ENCODE measurements around the gene KLC1. TPM values are rescaled to one million over a fixed set of nuclear protein-coding genes. Genes with fewer than 3 reads are reported as not detected.
A peak's percentile ranks its signal among the peaks of the same experiment; 100 is the strongest.

The KLC1 gene
- total RNA-seq, 1 donor, result 237 TPM

DNA sequence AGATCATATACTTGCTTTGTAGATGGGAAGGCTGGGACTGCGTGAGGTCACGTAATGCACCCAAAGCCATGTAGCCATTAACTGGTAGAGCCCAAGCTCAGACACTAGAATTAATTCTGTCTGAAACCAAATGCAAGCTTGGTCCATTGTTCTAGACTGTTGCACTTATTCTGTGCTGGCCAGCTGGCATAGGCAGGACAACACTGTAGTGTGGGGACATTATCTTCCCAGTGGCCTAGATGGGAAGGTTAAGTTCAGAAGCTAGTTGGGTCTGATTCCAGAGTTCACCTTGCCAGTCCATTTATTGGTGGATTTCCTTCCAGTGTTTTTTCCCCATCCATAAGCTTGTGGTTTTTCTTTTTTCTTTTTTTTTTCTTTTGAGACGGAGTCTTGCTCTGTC, 39.1 kb downstream of the KLC1 start:
- no peak for DNase-seq (ENCODE audit: low read depth)
- H3K4me3 ChIP-seq (ENCODE audit: low read depth, low read length), result no peak overlapping the region
- TF ChIP-seq, protein P1, sequence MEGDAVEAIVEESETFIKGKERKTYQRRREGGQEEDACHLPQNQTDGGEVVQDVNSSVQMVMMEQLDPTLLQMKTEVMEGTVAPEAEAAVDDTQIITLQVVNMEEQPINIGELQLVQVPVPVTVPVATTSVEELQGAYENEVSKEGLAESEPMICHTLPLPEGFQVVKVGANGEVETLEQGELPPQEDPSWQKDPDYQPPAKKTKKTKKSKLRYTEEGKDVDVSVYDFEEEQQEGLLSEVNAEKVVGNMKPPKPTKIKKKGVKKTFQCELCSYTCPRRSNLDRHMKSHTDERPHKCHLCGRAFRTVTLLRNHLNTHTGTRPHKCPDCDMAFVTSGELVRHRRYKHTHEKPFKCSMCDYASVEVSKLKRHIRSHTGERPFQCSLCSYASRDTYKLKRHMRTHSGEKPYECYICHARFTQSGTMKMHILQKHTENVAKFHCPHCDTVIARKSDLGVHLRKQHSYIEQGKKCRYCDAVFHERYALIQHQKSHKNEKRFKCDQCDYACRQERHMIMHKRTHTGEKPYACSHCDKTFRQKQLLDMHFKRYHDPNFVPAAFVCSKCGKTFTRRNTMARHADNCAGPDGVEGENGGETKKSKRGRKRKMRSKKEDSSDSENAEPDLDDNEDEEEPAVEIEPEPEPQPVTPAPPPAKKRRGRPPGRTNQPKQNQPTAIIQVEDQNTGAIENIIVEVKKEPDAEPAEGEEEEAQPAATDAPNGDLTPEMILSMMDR (IDR thresholded peaks at IDR 0.05; ENCODE audit: insufficient read depth, low read depth, low read length), result no peak

GRCh38 chr14:103669370-103669769, 40.4 kb downstream of the KLC1 start:
- no peak for DNase-seq (ENCODE audit: low read depth)
- no peak overlapping the region for H3K4me3 ChIP-seq (ENCODE audit: low read depth, low read length)
- TF ChIP-seq, protein P1 (IDR thresholded peaks at IDR 0.05; ENCODE audit: insufficient read depth, low read depth, low read length), result no peak

DNA sequence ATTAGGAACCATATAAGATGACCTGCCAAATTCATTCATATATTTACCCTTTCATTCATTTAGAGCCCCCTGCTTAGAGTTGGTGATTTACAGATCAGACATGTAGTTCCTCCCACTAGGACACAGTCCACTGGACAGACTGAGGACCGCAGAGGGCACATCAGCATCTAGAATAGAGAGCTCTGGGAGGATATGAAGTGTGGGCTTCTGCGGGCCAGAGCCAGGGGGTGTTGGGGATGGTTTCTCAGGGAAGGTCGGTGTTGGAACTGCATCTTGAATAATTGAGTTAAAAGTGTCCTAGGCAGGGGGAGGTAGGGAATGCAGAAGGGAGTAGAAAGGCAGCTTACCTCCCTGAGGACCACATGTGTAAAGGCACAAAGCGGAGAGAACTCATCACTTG, 42.9 kb downstream of the KLC1 start:
- no peak overlapping the region for H3K4me3 ChIP-seq (ENCODE audit: low read depth, low read length)
- no peak for DNase-seq (ENCODE audit: low read depth)
- TF ChIP-seq, protein P1 (IDR thresholded peaks at IDR 0.05; ENCODE audit: insufficient read depth, low read depth, low read length), result no peak

GRCh38 chr14:103675957-103676356, 46.9 kb downstream of the KLC1 start:
- no peak overlapping the region for H3K4me3 ChIP-seq (ENCODE audit: low read depth, low read length)
- no peak for DNase-seq (ENCODE audit: low read depth)
- TF ChIP-seq, protein P1 (IDR thresholded peaks at IDR 0.05; ENCODE audit: insufficient read depth, low read depth, low read length), result no peak

DNA sequence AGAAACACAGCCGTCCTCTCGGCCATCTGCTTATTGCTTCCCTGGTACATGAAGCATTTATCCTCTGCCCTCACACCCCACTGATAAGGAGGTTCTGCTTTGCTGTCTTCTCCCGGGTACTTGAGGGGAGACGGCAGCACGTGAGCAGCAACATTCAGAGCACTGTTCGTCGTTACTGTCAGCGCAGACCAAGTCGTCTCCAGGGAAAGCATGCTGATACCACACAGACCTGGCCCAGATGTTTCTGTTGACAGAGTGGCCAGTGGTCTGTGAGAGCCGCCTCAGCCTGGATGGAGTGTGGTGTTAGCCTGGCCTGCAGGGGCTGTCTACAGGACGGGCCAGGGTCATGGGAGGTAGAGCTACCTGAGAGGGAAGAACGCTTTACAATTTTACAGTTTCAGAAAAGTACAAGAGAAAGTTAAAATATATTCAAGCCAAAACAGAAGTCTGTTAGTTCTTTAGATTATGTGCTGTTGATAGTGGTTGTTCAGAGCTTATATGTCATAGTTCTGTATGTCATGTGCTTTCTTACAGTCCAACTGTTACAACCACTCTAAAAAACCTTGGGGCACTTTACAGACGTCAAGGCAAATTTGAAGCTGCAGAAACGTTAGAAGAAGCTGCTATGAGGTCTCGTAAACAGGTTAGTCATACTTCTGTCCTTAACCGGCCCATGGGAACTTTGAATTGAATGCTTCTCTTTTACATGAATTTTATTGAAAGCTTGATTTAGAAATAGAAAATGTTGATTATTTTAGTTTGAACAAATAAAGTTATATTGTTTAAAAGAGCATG, 48.1 kb downstream of the KLC1 start:
- no peak for DNase-seq (ENCODE audit: low read depth)
- H3K4me3 ChIP-seq (ENCODE audit: low read depth, low read length), result no peak overlapping the region
- TF ChIP-seq, protein P1 (IDR thresholded peaks at IDR 0.05; ENCODE audit: insufficient read depth, low read depth, low read length), result no peak

DNA sequence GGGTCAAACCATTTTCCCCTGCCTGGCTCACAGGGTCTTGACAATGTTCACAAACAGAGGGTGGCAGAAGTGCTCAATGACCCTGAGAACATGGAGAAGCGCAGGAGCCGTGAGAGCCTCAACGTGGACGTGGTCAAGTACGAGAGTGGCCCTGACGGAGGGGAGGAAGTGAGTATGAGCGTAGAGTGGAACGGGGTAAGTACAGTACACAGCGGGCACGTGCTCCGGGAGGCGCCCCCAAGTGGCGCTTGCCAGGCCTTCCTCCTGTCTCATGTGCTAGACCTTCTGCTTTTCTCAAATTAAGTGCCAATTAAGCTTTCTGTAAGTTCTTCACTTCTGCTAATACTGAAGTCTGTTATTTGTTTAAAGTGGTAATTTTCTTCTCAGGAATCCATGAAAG, 50.3 kb downstream of the KLC1 start:
- no peak for DNase-seq (ENCODE audit: low read depth)
- no peak overlapping the region for H3K4me3 ChIP-seq (ENCODE audit: low read depth, low read length)
- TF ChIP-seq, protein P1 (IDR thresholded peaks at IDR 0.05; ENCODE audit: insufficient read depth, low read depth, low read length), result peak; percentile 48
